Cardiac fibroblast (primary cell): ENCODE measurements around the gene TM2D1.

Experiments used
- DNase-seq, 2 donors: peaks; one replicate each; pipeline versions ENCODE4 v3.0.0 to v3.0.0-alpha.2; 2010; ENCODE audit warnings: low read depth in 2 of 2
- H3K4me3 ChIP-seq, 2 donors: replicated peaks in 1 of 2; 1 replicate in 1 of 2; 2 replicates in 1 of 2; pipeline ENCODE4 v1.5.1; 2011; ENCODE audit warnings: low read depth in 2 of 2, low read length in 2 of 2, mild to moderate bottlenecking in 2 of 2, moderate library complexity in 1 of 2
- TF ChIP-seq, protein P1 (sequence below): IDR thresholded peaks from one replicate; pipeline ENCODE4 v1.5.1; 2011; ENCODE audit warnings: low read depth, mild to moderate bottlenecking, low read length, inconsistent platforms

Gene TM2D1

DNA sequence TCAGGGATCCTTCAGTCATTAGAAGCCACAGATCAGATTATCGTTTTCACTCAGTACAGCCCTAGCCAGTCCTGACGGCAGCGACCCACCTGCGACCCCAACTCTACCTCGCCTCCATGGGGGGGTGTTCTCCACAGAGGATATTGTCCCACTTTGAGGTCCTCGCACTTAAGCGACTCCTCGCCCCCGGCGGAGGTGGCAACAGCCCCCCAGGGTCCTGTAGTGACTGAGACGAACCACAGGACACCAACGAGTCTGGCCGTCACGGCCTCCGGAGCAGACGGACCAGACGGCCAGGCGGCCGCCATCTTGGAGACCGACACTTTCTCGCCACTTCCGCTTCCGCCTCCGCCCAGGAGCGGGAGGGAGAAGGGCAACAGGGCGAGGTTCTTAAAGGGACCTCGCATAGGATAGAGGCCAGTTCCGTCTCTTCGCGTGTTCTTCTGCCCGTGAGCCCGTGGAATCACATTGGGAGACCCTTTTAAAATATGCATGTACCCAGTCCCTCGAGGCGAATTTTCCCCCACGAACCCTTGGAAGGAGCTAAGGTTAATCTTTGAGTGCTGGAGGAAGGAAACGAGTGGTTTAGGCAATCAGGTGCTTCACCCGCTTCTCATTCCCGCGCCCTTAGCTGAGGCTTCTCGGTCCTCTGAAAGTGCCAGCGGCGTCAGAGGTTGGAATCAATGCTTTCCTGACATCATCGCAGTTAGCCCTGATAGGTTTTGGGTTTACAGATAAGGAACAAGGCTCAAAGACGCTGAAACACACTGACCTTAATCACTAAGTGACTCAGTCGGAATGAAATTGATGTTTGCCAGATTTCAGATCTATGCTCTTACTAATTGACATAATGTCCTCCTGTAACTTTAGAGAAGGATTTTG, at the start of gene TM2D1:
TSS of gene TM2D1 (minus strand) at position 329 of the 882 bp plus-strand sequence. CDS start at position 308, 21 bp downstream.
- peak within 1 kb of the TSS; percentile 70 to 100 for H3K4me3 ChIP-seq
- DNase-seq, result peak; percentile 89 to 91
- TF ChIP-seq, protein P1, sequence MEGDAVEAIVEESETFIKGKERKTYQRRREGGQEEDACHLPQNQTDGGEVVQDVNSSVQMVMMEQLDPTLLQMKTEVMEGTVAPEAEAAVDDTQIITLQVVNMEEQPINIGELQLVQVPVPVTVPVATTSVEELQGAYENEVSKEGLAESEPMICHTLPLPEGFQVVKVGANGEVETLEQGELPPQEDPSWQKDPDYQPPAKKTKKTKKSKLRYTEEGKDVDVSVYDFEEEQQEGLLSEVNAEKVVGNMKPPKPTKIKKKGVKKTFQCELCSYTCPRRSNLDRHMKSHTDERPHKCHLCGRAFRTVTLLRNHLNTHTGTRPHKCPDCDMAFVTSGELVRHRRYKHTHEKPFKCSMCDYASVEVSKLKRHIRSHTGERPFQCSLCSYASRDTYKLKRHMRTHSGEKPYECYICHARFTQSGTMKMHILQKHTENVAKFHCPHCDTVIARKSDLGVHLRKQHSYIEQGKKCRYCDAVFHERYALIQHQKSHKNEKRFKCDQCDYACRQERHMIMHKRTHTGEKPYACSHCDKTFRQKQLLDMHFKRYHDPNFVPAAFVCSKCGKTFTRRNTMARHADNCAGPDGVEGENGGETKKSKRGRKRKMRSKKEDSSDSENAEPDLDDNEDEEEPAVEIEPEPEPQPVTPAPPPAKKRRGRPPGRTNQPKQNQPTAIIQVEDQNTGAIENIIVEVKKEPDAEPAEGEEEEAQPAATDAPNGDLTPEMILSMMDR, result no peak

DNA sequence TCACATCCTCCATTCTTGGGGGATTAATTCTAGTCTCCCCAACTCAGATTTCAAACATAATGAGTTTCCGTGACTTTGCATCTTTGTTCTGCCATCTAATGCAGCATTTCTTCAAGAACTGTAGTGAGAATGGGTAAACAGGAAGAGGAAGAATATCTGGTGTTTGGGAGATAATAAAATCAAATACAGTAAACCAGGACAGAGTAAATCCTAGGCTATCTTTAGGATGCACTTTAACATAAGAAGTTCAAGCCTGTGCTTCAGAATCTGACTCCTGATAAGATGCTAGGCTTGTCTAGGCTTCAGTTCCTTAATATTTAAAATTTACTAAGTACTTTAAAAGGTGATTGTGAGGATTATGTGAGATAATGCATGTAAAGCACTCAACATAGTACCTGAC, 45.2 kb upstream of the TM2D1 start:
- DNase-seq, result no peak
- TF ChIP-seq, protein P1, result no peak
- H3K4me3 ChIP-seq, result no peak overlapping the region

DNA sequence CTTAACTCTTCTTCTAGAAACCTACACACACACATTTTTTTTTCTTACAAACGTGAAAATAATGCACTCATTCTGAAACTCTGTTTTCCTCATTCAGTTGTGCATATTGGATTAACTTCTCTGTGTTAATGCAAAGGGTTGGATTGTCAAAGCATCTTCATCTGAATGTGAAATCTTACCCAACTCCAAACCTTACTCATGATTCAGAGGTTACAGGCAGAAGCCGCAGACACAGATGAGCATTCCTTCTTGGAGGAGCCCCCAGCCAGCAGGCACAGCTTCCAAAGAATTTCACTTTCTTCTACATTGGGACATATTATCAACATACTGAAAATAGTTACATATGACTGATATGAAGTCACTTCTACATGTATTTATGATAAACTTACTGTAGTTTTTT, 33.0 kb upstream of the TM2D1 start:
- DNase-seq, result peak; percentile 47 to 59
- no peak overlapping the region for H3K4me3 ChIP-seq
- TF ChIP-seq, protein P1, result no peak

DNA sequence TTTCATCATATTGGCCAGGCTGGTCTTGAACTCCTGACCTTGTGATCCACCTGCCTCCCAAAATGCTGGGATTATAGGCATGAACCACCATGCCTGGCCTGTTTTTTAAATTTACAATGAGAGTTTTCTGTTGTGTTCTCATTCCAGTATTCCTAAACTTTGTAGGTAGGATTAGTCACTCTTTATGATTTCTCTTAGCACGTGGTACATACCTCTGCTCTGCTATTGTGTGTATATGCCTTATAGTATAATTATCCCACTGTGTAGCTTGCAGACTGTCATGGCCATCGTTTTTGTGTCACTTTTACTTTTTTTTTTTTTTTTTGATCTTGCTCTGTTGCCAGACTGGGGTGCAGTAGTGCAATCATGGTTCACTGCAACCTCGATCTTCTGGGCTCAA, 31.8 kb upstream of the TM2D1 start:
- DNase-seq, result no peak

DNA sequence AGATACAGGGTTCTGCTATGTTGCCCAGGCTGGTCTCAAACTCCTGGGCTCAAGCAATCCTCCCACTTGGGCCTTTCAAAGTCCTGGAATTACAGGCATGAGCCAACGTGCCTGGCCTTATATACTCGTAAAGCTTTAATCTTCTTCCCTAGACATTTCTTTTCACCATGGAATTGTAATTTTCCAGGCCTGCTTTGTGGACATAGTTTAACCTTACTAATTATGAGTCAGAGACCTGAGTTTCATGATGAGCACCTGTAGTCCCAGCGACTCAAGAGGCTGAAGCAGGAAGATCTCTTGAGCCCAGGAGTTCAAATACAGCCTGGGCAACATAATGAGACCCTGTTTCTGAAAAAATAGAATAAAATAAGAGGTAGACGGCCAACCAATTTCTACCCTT, 29.6 kb upstream of the TM2D1 start:
- H3K4me3 ChIP-seq, result no peak overlapping the region
- no peak for DNase-seq
- TF ChIP-seq, protein P1, result no peak

More for the DNA sequence above, 31.8 kb upstream of the TM2D1 start:
- TF ChIP-seq, protein P1, result no peak
- H3K4me3 ChIP-seq, result no peak overlapping the region

DNA sequence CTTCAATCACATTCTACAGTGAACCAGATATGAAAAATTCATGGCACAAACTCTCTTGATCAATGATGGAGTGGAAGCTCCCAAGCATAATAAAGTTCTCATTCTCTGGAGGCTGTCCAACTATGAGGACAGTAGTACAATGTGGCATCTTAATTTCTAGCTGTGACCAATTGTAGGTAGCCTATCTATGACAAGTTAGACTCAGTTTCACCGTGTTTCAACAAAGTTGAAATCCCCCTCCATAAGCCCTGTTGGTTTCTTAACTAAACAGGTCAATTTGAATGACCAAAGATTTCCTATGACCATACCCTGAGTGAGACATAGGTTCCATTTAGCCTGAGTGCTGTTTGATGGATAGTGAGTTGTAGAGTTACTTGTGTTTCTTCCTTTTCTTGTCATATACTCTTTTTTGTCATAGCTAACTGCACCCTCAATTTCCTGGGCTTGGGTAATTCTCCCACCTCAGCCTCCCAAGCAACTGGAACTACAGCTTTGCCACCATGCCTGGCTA, 29.1 kb upstream of the TM2D1 start:
- H3K4me3 ChIP-seq, result no peak overlapping the region
- DNase-seq, result no peak
- TF ChIP-seq, protein P1, result no peak
